ENCODE data around the gene ATP6V1G3.

GRCh38 chr1:198490224-198490623 lies 50.3 kb downstream of the ATP6V1G3 start:
- TF ChIP-seq, protein P1, sequence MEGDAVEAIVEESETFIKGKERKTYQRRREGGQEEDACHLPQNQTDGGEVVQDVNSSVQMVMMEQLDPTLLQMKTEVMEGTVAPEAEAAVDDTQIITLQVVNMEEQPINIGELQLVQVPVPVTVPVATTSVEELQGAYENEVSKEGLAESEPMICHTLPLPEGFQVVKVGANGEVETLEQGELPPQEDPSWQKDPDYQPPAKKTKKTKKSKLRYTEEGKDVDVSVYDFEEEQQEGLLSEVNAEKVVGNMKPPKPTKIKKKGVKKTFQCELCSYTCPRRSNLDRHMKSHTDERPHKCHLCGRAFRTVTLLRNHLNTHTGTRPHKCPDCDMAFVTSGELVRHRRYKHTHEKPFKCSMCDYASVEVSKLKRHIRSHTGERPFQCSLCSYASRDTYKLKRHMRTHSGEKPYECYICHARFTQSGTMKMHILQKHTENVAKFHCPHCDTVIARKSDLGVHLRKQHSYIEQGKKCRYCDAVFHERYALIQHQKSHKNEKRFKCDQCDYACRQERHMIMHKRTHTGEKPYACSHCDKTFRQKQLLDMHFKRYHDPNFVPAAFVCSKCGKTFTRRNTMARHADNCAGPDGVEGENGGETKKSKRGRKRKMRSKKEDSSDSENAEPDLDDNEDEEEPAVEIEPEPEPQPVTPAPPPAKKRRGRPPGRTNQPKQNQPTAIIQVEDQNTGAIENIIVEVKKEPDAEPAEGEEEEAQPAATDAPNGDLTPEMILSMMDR (IDR thresholded peaks at IDR 0.05 in 4 of 5, conservative IDR thresholded peaks at IDR 0.05 in 1 of 5) = no peak
- TF ChIP-seq POLR2A (IDR thresholded peaks at IDR 0.05) = no peak
